ENCODE data around the gene GNAO1.

GRCh38 chr16:56362706-56363105, 171.4 kb downstream of the GNAO1 start:
- no peak for TF ChIP-seq CTCF (IDR thresholded peaks at IDR 0.05)
- no peak for TF ChIP-seq ZFX (IDR thresholded peaks at IDR 0.05; ENCODE audit: borderline replicate concordance)
